HEK293T (cell line): Measurements from ENCODE around the gene UNC5B.

Experiments used
- ELF4 ChIP-seq: fragments of 450-650 bp; IDR thresholded peaks from 2 replicates; pipeline ENCODE4 v1.6.1; 2017; ENCODE audit warnings: antibody characterized with exemption
- FOXK2 ChIP-seq: fragments of 450-650 bp; IDR thresholded peaks from 2 replicates; pipeline ENCODE4 v1.6.1; 2016; ENCODE audit warnings: mild to moderate bottlenecking
- FOXM1 ChIP-seq: fragments of 450-650 bp; IDR thresholded peaks from 2 replicates; pipeline ENCODE4 v1.6.1; 2017; ENCODE audit warnings: mild to moderate bottlenecking, borderline replicate concordance
- HDGF ChIP-seq: fragments of 450-650 bp; IDR thresholded peaks from 2 replicates; pipeline ENCODE4 v1.6.1; 2017; ENCODE audit warnings: antibody characterized with exemption, borderline replicate concordance
- LEF1 ChIP-seq: fragments of 450-650 bp; IDR thresholded peaks from 2 replicates; pipeline ENCODE4 v1.6.1; 2017; ENCODE audit warnings: mild to moderate bottlenecking, borderline replicate concordance
- PKNOX1 ChIP-seq: fragments of 450-650 bp; IDR thresholded peaks from 2 replicates; pipeline ENCODE4 v1.6.1; 2016
- SUZ12 ChIP-seq: fragments of 450-650 bp; IDR thresholded peaks from 2 replicates; pipeline ENCODE4 v1.6.1; 2016; ENCODE audit warnings: mild to moderate bottlenecking
- TARDBP ChIP-seq: fragments of 450-650 bp; IDR thresholded peaks from 2 replicates; pipeline ENCODE4 v1.6.1; 2016

DNA sequence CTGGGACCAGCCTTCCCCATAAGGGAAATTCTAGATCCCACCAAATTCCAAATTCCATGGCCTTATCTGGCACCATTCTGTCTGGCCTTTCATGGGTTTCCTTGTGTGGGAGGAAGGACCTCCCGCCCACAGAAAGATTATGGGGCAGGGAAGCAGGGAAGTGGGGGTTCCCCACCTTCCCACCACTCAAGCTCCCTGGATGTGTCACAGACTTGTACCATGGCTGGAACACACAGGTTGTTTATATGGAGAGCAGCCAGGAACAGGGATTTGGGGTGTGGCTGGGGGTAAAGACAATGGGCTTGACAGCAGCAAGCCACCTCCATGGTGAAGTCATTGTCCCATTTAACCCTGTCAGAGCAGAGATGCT, 18.3 kb downstream of the UNC5B start:
- TF ChIP-seq HDGF, result no peak
- no peak for TF ChIP-seq SUZ12
- no peak for TF ChIP-seq LEF1
- no peak for TF ChIP-seq PKNOX1
- TF ChIP-seq ELF4, result no peak
- no peak for TF ChIP-seq TARDBP
- no peak for TF ChIP-seq FOXM1
- TF ChIP-seq FOXK2, result no peak
